Measurements from ENCODE around the gene TMEM63B.

TMEM63B gene

DNA sequence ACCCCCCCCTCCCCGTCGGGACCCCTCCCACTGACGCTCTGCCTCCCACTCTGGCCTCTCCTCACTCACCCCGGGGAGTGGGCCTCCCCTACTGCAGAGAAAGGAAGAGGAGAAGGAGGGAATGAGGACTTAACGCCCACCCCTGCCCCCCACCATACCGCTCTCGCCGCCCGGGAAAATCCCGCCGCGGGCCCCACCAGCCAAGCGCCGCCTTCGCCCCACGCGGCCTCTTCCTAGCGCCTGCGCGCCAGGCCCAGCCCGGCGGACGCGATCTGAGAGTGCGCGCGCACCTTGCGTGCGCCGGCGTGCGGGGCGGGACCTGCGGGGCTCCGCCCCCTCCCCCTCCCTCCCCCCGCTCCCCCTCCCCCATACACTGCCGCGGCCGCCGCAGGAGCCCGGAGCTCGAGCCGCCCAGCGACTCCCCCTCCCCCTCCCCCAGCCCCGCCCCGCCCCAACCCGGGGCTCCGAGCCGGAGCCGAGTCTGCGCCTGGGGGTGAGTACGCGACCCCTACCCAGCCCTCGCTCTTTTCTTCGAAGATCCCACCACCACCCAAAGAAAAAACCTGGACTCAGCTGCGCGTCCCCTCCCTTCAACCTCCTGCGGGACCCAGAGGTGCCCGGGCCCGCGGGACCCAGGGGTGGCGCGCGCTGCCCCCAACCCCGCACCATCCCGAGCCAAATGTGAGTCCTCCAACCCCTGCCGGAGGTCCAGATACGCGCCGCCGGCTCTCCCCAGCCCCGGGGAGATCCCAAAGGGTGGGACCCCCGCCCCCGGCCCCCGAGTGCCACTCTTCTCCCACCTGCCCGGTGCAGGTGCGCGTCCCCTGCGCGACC is at the start of gene TMEM63B, which contains the start of gene MRPL14:
TMEM63B (plus strand) TSS at position 369 of the 834 bp plus-strand sequence. CDS start 7,031 bp downstream, outside the sequence.
MRPL14 (minus strand) TSS at position 267 of the 834 bp plus-strand sequence. CDS start 10,841 bp downstream, outside the sequence.
- H3K27ac ChIP-seq: peak within 1 kb of the TSS; percentile 77
- H3K36me3 ChIP-seq (ENCODE audit: insufficient read depth, low read length): no peaks in the 10 kb centered on the region
- peak within 1 kb of the TSS; percentile 92 for H3K9ac ChIP-seq (ENCODE audit: insufficient read length)
- DNase-seq (ENCODE audit: low read depth, low spot score): peak; percentile 18
- H3K4me3 ChIP-seq: peak within 1 kb of the TSS; percentile 88
- no peaks in the 10 kb centered on the region for H3K9me3 ChIP-seq (ENCODE audit: low read depth, low read length)
- TF ChIP-seq FOXP2 (optimal IDR thresholded peaks at IDR 0.05; ENCODE audit: control extremely low read depth, extremely low read length, insufficient read depth) (no peak), EZH2 (IDR thresholded peaks at IDR 0.05) (no peak), POLR2AphosphoS5 (IDR thresholded peaks at IDR 0.05; ENCODE audit: borderline replicate concordance, low read depth, low read length) (peak; percentile 95)

DNA sequence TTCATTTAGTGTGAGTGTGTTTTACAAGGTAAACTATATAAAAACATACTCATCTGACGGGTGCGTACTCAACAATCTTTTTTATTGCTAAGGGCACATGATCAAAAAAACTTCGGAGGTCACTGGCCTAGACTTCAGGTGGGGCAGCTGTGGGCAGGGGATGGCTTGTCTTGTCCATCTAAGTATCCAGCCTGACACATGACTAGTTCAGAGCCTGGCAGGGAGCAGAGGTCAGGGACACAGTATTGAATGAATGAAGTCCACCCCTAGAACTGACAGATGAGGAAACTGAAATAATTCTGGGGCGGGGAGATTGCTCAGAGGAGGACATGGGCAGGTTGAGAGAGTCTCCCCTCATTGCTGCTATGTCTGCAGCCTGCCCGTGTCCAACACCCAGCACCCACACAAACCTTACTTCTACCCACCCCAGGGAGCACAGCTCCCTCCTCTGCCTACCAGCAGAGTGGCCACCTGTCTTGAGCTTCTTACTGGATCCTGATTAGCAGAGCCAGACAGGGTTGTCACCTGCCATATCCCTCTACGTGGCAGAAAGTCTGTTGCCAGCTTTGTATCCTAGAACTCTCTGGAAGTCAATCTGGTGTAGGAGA is 49.0 kb upstream of the TMEM63B start:
- Histone ChIP-seq H3K9me3 (ENCODE audit: low read depth, low read length) (no peaks in the 10 kb centered on the region), H3K36me3 (ENCODE audit: insufficient read depth, low read length) (no peaks in the 10 kb centered on the region), H3K4me3 (no peak overlapping the region), H3K27ac (peak overlapping the region; percentile 1; the same call in 1 of the 2 replicates), H3K9ac (ENCODE audit: insufficient read length) (no peak overlapping the region)
- no peak for DNase-seq (ENCODE audit: low read depth, low spot score)
- TF ChIP-seq FOXP2 (optimal IDR thresholded peaks at IDR 0.05; ENCODE audit: control extremely low read depth, extremely low read length, insufficient read depth): no peak
- TF ChIP-seq POLR2AphosphoS5 (IDR thresholded peaks at IDR 0.05; ENCODE audit: borderline replicate concordance, low read depth, low read length): no peak
- TF ChIP-seq EZH2 (IDR thresholded peaks at IDR 0.05): no peak

DNA sequence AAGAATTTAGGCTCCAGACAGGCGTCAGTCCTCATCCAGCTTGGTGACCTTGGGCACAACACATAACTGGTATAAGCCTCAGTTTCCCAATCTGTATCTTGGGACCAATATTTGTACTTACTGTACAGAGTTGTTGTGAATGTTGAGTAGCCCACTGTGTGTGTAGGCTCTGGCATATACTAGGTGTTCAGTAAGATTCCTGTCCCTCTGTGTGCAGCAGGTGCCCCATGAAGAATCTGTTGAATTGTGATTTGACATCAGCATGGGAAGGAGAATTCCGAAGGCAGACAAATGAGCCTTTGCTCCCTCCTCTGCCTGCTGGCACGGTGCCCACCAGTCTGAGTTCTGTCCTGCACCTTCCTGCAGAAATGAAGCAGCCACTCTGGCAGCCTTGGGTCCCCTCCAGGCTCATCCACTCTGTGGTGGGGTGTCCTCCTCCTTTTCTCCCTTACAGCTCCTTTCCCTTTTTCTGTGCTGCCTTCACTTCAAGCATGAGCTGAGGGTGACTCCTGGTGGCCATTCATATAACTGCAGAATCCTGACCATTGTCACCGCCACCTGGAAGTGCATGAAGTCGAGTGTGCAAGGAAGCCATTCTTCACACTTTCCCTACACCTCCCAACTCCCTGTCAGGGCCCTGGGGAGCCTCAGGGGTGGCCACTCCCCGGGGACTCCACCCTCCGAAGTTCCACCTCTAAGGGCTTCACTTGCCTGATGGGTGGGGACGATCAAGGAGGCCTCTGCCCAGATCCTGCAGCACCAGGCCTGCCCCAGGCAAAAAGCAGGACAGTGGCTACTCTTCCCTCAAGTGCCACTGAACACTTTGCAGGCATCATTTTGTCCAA is 48.3 kb upstream of the TMEM63B start:
- no peak overlapping the region for H3K9ac ChIP-seq (ENCODE audit: insufficient read length)
- no peak overlapping the region for H3K4me3 ChIP-seq
- H3K9me3 ChIP-seq (ENCODE audit: low read depth, low read length): no peaks in the 10 kb centered on the region
- peak; percentile 59 for DNase-seq (ENCODE audit: low read depth, low spot score)
- no peaks in the 10 kb centered on the region for H3K36me3 ChIP-seq (ENCODE audit: insufficient read depth, low read length)
- TF ChIP-seq POLR2AphosphoS5 (IDR thresholded peaks at IDR 0.05; ENCODE audit: borderline replicate concordance, low read depth, low read length) (no peak), EZH2 (IDR thresholded peaks at IDR 0.05) (no peak), FOXP2 (optimal IDR thresholded peaks at IDR 0.05; ENCODE audit: control extremely low read depth, extremely low read length, insufficient read depth) (no peak)
- no peak overlapping the region for H3K27ac ChIP-seq

DNA sequence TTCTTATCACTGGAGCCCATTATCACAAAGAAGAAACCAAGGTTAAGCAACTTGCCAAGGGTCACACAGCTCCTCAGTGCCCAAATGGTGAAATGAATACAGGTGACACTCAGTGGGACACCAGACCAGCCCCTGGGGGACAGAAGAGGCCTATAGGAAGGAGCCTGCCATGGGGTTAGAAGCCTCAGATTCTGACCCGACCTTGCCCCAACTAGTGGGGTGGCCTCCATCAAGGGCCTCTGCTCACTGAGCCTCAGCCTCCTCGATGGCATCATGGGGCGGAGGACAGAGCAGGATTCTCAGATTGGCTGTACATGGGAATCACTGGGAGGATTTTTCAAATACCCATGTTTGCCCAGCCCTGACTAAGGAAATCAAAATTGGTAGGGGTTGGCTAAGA is 47.7 kb upstream of the TMEM63B start:
- TF ChIP-seq EZH2 (IDR thresholded peaks at IDR 0.05) (no peak), POLR2AphosphoS5 (IDR thresholded peaks at IDR 0.05; ENCODE audit: borderline replicate concordance, low read depth, low read length) (no peak), FOXP2 (optimal IDR thresholded peaks at IDR 0.05; ENCODE audit: control extremely low read depth, extremely low read length, insufficient read depth) (no peak)
- Histone ChIP-seq H3K27ac (no peak overlapping the region), H3K9ac (ENCODE audit: insufficient read length) (no peak overlapping the region), H3K4me3 (no peak overlapping the region), H3K36me3 (ENCODE audit: insufficient read depth, low read length) (no peaks in the 10 kb centered on the region), H3K9me3 (ENCODE audit: low read depth, low read length) (no peaks in the 10 kb centered on the region)
- DNase-seq (ENCODE audit: low read depth, low spot score): no peak

DNA sequence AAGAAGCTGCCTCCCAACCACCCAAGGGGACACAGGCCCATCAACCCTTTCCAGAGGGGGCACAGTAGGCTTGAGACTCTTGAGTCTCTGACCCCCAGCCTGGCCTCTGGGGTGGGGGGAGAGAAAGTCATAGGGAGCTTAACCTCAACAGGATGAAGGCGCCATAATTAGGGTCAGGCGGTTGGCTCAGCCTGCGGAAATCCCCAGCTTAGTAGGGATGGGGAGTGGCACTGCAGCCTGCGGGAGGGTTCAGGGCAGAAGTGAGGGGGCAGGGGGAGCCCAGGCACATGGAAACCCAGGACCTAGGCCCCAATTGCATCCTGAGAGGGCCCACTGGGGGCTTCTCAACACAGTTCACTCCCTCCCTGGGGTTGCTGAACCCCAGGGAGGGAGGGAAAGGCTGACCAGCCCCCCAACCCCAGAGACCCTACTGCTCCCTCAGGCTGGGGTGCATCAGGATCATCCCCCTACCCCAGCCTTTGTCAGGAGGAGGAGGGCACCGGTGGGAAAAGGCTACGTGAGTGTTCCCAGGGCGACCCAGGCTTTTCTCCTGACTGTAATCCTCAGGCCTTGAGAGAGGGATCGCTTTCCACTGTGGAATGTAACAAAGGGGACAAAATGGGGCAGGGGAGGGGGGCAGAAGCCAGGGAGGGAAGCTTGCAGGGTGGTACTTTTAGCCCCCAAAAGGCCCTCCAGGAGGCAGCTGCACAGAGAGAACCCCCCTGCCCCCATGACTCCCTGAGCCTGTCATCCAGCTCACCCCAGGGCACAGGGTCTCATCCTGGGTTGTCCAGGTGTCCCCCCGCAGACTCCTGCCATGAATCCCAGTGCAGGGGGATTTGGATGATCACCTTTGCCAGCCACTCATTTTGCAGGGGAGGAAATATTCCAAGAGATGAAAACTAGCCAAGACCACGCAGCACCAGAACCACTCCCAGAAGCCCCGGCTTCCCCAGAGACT is 46.5 kb upstream of the TMEM63B start:
- no peaks in the 10 kb centered on the region for H3K36me3 ChIP-seq (ENCODE audit: insufficient read depth, low read length)
- no peak for DNase-seq (ENCODE audit: low read depth, low spot score)
- no peaks in the 10 kb centered on the region for H3K9me3 ChIP-seq (ENCODE audit: low read depth, low read length)
- H3K27ac ChIP-seq: no peak overlapping the region
- H3K4me3 ChIP-seq: no peak overlapping the region
- TF ChIP-seq POLR2AphosphoS5 (IDR thresholded peaks at IDR 0.05; ENCODE audit: borderline replicate concordance, low read depth, low read length): no peak
- TF ChIP-seq FOXP2 (optimal IDR thresholded peaks at IDR 0.05; ENCODE audit: control extremely low read depth, extremely low read length, insufficient read depth): no peak
- TF ChIP-seq EZH2 (IDR thresholded peaks at IDR 0.05): no peak
- H3K9ac ChIP-seq (ENCODE audit: insufficient read length): no peak overlapping the region

DNA sequence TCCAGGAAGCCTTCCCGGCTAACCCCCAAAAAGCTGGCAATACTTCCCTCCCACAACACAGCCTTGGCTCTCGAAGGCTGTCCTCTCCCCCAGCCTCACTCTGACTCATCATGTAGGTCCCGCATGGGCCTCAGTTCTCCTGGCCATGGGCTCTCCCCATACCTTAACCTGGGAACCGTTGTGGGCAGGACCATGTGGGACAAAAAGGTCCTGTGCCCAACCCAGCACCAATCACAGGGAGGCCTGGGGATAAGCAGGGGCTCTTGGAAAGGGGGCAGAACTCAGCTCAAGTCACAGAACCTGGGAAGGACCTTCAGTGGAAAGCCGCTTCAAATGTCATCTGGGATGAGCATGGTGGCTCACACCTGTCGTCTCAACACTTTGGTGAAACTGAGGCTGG is 45.6 kb upstream of the TMEM63B start:
- no peak for TF ChIP-seq FOXP2 (optimal IDR thresholded peaks at IDR 0.05; ENCODE audit: control extremely low read depth, extremely low read length, insufficient read depth)
- no peak for TF ChIP-seq EZH2 (IDR thresholded peaks at IDR 0.05)
- TF ChIP-seq POLR2AphosphoS5 (IDR thresholded peaks at IDR 0.05; ENCODE audit: borderline replicate concordance, low read depth, low read length): no peak
- Histone ChIP-seq H3K4me3 (no peak overlapping the region), H3K27ac (no peak overlapping the region), H3K36me3 (ENCODE audit: insufficient read depth, low read length) (no peaks in the 10 kb centered on the region), H3K9ac (ENCODE audit: insufficient read length) (no peak overlapping the region), H3K9me3 (ENCODE audit: low read depth, low read length) (no peaks in the 10 kb centered on the region)
- DNase-seq (ENCODE audit: low read depth, low spot score): no peak

DNA sequence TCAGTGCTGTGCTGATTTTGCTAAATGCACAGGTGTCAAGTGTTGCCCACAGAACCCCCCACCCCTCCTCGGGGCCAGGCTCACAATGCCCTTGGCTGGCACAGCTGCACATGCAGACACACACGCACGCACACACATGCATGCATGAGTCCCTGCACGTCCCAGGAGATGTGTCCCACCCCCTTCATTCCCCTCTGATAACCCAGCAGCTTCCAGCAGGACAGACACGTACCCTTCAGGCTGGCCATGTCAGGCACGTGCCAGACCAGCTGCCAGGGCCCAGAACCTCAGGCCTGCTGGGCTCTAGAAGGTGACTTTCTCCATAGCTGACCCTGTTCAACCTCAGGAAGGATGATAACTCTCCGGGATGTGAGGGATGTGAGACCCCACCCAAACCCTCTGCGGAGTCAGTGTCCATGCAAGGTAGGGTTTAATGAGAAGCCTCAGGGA is 44.5 kb upstream of the TMEM63B start:
- Histone ChIP-seq H3K4me3 (no peak overlapping the region), H3K27ac (no peak overlapping the region), H3K36me3 (ENCODE audit: insufficient read depth, low read length) (no peaks in the 10 kb centered on the region), H3K9me3 (ENCODE audit: low read depth, low read length) (no peaks in the 10 kb centered on the region), H3K9ac (ENCODE audit: insufficient read length) (no peak overlapping the region)
- DNase-seq (ENCODE audit: low read depth, low spot score): no peak
- no peak for TF ChIP-seq POLR2AphosphoS5 (IDR thresholded peaks at IDR 0.05; ENCODE audit: borderline replicate concordance, low read depth, low read length)
- TF ChIP-seq EZH2 (IDR thresholded peaks at IDR 0.05): no peak
- no peak for TF ChIP-seq FOXP2 (optimal IDR thresholded peaks at IDR 0.05; ENCODE audit: control extremely low read depth, extremely low read length, insufficient read depth)
